RWPE2 (cell line): ENCODE results near the gene COASY.
"Not testable (repeated sequence)": the region's sequence is repeated elsewhere in the genome, so short reads cannot be mapped to it uniquely, and the experiment has no call there.

ENCODE experiments used
- ATAC-seq: fragments of 200-7000 bp; cut with Tn5 transposase; 3 replicates; pipeline ENCODE4 v1.9.1; 2021; ENCODE audit warnings: low read depth
- DNase-seq: peaks from one replicate; pipeline ENCODE4 v3.0.0-alpha.2; 2020; ENCODE audit warnings: low spot score
- H3K27ac ChIP-seq: fragments of 450-650 bp; 2 replicates; pipeline ENCODE4 v1.5.1; 2017; ENCODE audit warnings: mild to moderate bottlenecking; ENCODE audit not compliant: poor library complexity, severe bottlenecking
- H3K27me3 ChIP-seq: fragments of 250-450 bp; sonication (Bioruptor Pico); 2 replicates; pipeline ENCODE4 v1.5.1; 2021; ENCODE audit warnings: mild to moderate bottlenecking, moderate library complexity; ENCODE audit not compliant: insufficient read depth, poor library complexity, severe bottlenecking
- H3K36me3 ChIP-seq: fragments of 250-450 bp; sonication (Bioruptor Pico); 2 replicates; pipeline ENCODE4 v1.5.1; 2020; ENCODE audit warnings: low read depth, mild to moderate bottlenecking, moderate library complexity
- H3K4me1 ChIP-seq: fragments of 250-450 bp; sonication (Bioruptor Pico); 2 replicates; pipeline ENCODE4 v1.5.1; 2021; ENCODE audit warnings: mild to moderate bottlenecking, moderate library complexity; ENCODE audit not compliant: insufficient read depth, poor library complexity, severe bottlenecking
- H3K4me3 ChIP-seq: fragments of 250-450 bp; sonication (Bioruptor Pico); 2 replicates; pipeline ENCODE4 v1.5.1; 2021; ENCODE audit warnings: mild to moderate bottlenecking, moderate library complexity; ENCODE audit not compliant: severe bottlenecking
- H3K9me3 ChIP-seq: fragments of 250-450 bp; sonication (Bioruptor Pico); 2 replicates; pipeline ENCODE4 v1.5.1; 2021; ENCODE audit warnings: mild to moderate bottlenecking, moderate library complexity; ENCODE audit not compliant: severe bottlenecking
- CTCF ChIP-seq: fragments of 450-650 bp; IDR thresholded peaks from one replicate; pipeline ENCODE4 v1.5.1; 2017; ENCODE audit warnings: mild to moderate bottlenecking, moderate library complexity; ENCODE audit not compliant: poor library complexity, severe bottlenecking

The COASY gene

GRCh38 chr17:42607769-42608168 is 45.8 kb downstream of the COASY start:
- Histone ChIP-seq H3K27ac (no peak overlapping the region), H3K4me1 (peaks cover 3% of the 10 kb centered on the region), H3K36me3 (peaks cover 28% of the 10 kb centered on the region)

GRCh38 chr17:42608305-42609181 is 46.6 kb downstream of the COASY start:
- Histone ChIP-seq H3K4me3 (peak overlapping the region; percentile 61), H3K27ac (peak overlapping the region; percentile 77), H3K27me3 (no peaks in the 10 kb centered on the region), H3K36me3 (peaks cover 31% of the 10 kb centered on the region), H3K9me3 (no peaks in the 10 kb centered on the region), H3K4me1 (peaks cover 3% of the 10 kb centered on the region)
- ATAC-seq (peak; percentile 67), DNase-seq (no peak)
- TF ChIP-seq CTCF: no peak

More at GRCh38 chr17:42607769-42608168, 45.8 kb downstream of the COASY start:
- Histone ChIP-seq H3K27me3 (no peaks in the 10 kb centered on the region), H3K4me3 (peak overlapping the region; percentile 61), H3K9me3 (no peaks in the 10 kb centered on the region)
- DNase-seq (no peak), ATAC-seq (no peak)
- no peak for TF ChIP-seq CTCF

- Histone ChIP-seq H3K36me3 (peaks cover 35% of the 10 kb centered on the region), H3K27me3 (no peaks in the 10 kb centered on the region), H3K4me3 (peak within 1 kb of the TSS; percentile 61), H3K9me3 (no peaks in the 10 kb centered on the region), H3K4me1 (peaks cover 3% of the 10 kb centered on the region), H3K27ac (peak within 1 kb of the TSS; percentile 77)
- DNase-seq: peak; percentile 98
- ATAC-seq: peak; percentile 86
- TF ChIP-seq CTCF: no peak
Observed at GRCh38 chr17:42609182-42609813, 47.4 kb downstream of the COASY start, which contains the start of the genes RETREG3 and TUBG1. TSS of gene RETREG3 (minus strand) at chr17:42609374. CDS start at chr17:42609324, 50 bp downstream. TSS of gene TUBG1 (plus strand) at chr17:42609683. CDS start at chr17:42609738, 55 bp downstream.

- Histone ChIP-seq H3K27ac (peak overlapping the region; percentile 77), H3K36me3 (peaks cover 43% of the 10 kb centered on the region), H3K4me3 (peak overlapping the region; percentile 61)
- H3K27me3 ChIP-seq, DNase-seq, H3K4me1 ChIP-seq, H3K9me3 ChIP-seq: not testable (repeated sequence)
- peak; percentile 28 for ATAC-seq
Observed at GRCh38 chr17:42609814-42610801, 48.2 kb downstream of the COASY start.
